Ureter (tissue), 1 donor: Measurements from ENCODE around the gene FOXN3. TPM values are rescaled to one million over a fixed set of nuclear protein-coding genes. Genes with fewer than 3 reads are reported as not detected.

Source experiments
- DNase-seq: peaks from one replicate; pipeline ENCODE4 v3.0.0-alpha.2; 2020; ENCODE audit warnings: low spot score
- total RNA-seq: library from RNA; stranded (reverse); gene quantifications from one replicate; pipeline ENCODE4 v1.2.4, GENCODE V29; 2023
- donor health status: DM: yes; HTN: yes; CAD: no.

The FOXN3 gene
- total RNA-seq, 1 donor from 2014 or later = 91.7 TPM

GRCh38 chr14:89279649-89280232 lies 137.3 kb downstream of the FOXN3 start:
- no peak for DNase-seq

GRCh38 chr14:89277203-89277602 lies 139.8 kb downstream of the FOXN3 start:
- DNase-seq = no peak

- DNase-seq = no peak
Measured at GRCh38 chr14:89276424-89276975, 140.5 kb downstream of the FOXN3 start.

- peak; percentile 62 for DNase-seq
Measured at GRCh38 chr14:89270439-89271227, 146.4 kb downstream of the FOXN3 start.

GRCh38 chr14:89269404-89269803 lies 147.6 kb downstream of the FOXN3 start:
- no peak for DNase-seq

GRCh38 chr14:89268514-89268913 lies 148.5 kb downstream of the FOXN3 start:
- DNase-seq = no peak

- no peak for DNase-seq
Measured at GRCh38 chr14:89267656-89268055, 149.4 kb downstream of the FOXN3 start.

- no peak for DNase-seq
Measured at GRCh38 chr14:89267163-89267562, 149.9 kb downstream of the FOXN3 start.

GRCh38 chr14:89266754-89267153 lies 150.3 kb downstream of the FOXN3 start:
- no peak for DNase-seq

- DNase-seq = no peak
Measured at GRCh38 chr14:89265234-89265633, 151.8 kb downstream of the FOXN3 start.

GRCh38 chr14:89264196-89264800 lies 152.7 kb downstream of the FOXN3 start:
- DNase-seq = no peak

- DNase-seq = no peak
Measured at GRCh38 chr14:89262041-89262440, 155.0 kb downstream of the FOXN3 start.

- DNase-seq = no peak
Measured at GRCh38 chr14:89260898-89261297, 156.1 kb downstream of the FOXN3 start.

GRCh38 chr14:89259951-89260609 lies 157.0 kb downstream of the FOXN3 start:
- no peak for DNase-seq

- DNase-seq = no peak
Measured at GRCh38 chr14:89258728-89259273, 158.2 kb downstream of the FOXN3 start.

GRCh38 chr14:89256951-89257350 lies 160.1 kb downstream of the FOXN3 start:
- no peak for DNase-seq

- DNase-seq = no peak
Measured at GRCh38 chr14:89256283-89256682, 160.8 kb downstream of the FOXN3 start.

- no peak for DNase-seq
Measured at GRCh38 chr14:89255852-89256251, 161.2 kb downstream of the FOXN3 start.

GRCh38 chr14:89255012-89255411 lies 162.0 kb downstream of the FOXN3 start:
- DNase-seq = no peak

GRCh38 chr14:89254166-89254909 lies 162.7 kb downstream of the FOXN3 start:
- DNase-seq = no peak

- DNase-seq = peak; percentile 45
Measured at GRCh38 chr14:89252887-89253532, 164.0 kb downstream of the FOXN3 start.
